GM20000 (cell line): ENCODE data around the gene ZNF106.

Source experiments
- DNase-seq: peaks from one replicate; pipeline ENCODE4 v3.0.0; 2012; ENCODE audit warnings: low spot score
- CTCF ChIP-seq: IDR thresholded peaks from 2 replicates; pipeline ENCODE4 v1.5.1; 2012; ENCODE audit warnings: mild to moderate bottlenecking, control low read depth; ENCODE audit errors: extremely low read depth, missing control alignments

Gene ZNF106

GRCh38 chr15:42405863-42406482 is 85.0 kb downstream of the ZNF106 start:
- TF ChIP-seq CTCF, result no peak
- DNase-seq, result no peak

- no peak for DNase-seq
- no peak for TF ChIP-seq CTCF
Observed at GRCh38 chr15:42404461-42405235, 86.3 kb downstream of the ZNF106 start.

DNA sequence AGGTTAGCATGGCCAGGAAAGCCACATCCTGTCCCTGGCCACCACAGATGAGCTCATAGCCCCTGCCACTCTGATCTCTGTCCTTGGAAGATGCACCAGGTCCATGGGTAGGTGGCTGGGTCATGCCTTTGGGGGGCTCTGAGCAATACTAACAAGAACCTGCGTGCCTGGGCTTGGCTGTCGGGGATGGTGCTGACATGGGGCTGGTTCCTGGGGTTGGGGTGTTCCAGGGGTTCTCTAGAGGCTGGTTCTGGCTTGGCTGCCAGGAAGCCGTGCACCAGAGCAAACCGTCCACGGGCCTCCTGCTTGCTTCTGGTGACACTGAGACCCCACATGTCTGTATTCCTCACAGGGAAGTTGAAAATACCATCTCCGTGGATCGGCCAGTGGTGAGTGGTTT is 87.6 kb downstream of the ZNF106 start:
- DNase-seq, result no peak
- no peak for TF ChIP-seq CTCF

DNA sequence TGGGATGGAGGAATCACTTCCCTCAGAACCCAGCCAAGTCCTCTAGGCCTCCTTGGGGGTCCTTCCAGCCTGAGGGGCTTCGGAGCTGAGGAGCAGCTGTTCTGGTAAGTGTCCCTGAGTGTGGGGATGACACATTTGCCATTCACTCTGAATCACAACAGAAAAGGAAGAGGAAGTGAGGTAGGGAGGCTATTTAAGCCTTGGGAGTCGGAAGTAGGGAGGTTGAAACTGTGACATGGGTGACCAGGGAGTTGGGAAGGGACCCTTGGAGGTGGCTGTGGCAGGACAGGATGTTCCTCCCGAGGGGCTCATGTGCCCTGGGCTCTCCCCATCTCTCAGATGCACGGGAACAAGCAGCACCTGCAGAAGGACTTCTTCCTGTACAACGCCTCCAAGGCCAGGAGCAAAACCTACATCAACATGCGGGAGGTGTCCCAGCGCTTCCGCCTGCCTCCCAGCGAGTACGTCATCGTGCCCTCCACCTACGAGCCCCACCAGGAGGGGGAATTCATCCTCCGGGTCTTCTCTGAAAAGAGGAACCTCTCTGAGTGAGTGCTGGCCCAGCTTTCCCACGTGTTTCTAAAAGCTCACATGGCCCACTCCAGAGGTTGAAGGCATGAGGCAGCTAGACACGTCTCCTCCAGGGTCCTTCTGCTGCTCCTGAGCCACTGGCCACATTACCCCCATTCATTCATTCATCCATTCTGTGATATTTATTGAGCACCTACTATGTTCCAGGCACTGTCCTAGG is 88.3 kb downstream of the ZNF106 start:
- no peak for TF ChIP-seq CTCF
- DNase-seq, result no peak

DNA sequence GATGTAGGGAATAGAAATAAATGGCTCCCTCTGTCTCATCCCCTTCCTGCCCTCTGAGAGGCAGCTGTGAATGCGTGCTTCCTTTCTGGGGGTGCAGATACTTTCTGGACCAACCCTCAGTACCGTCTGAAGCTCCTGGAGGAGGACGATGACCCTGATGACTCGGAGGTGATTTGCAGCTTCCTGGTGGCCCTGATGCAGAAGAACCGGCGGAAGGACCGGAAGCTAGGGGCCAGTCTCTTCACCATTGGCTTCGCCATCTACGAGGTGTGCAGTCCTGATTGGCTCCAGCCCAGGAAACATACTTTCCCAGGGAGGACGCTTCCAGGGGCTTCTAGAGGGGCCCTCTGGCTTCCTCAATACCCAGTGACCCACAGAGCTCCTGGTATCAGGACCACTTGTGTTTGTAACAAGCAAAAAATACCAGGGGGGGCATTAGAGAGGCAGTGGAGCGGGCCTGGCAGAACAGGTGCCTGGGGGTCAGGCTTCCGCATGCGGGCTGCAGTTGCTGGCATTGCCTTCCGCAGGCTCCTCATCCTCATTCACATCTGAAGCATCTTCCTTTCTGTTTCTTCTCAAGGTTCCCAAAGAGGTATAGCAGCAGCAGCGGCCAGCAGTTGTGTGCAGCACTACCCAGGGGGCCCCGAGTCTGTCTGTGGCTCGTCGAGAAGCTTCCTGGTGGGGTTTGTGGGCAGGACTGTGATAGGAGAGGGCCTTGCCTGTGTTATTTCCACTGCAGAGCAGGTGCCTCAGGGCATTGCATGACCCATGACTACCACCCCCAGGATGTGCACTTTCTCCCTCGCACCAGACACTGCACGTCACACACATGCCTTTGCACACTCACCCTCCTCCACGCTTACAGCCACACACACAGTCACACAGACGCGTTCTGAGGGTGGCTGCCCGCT is 89.1 kb downstream of the ZNF106 start:
- DNase-seq, result no peak
- TF ChIP-seq CTCF, result no peak

- no peak for TF ChIP-seq CTCF
- DNase-seq, result no peak
Observed at GRCh38 chr15:42395838-42396237, 95.1 kb downstream of the ZNF106 start.
